CD4-positive, CD25-positive, alpha-beta regulatory T cell (primary cell): ENCODE results near the gene GLG1. TPM values are rescaled to one million over a fixed set of nuclear protein-coding genes. Genes with fewer than 3 reads are reported as not detected.
"Not testable (repeated sequence)": the region's sequence is repeated elsewhere in the genome, so short reads cannot be mapped to it uniquely, and the experiment has no call there.

Experiments
- ATAC-seq, 2 donors: fragments of 150-1000 bp; cut with Tn5 transposase; one replicate each; pipeline ENCODE4 v1.10.0; 2021; ENCODE audit warnings: low read depth in 2 of 2, moderate number of reproducible peaks in 2 of 2, moderate library complexity in 1 of 2
- DNase-seq, 3 donors: peaks; one replicate each; pipeline versions ENCODE4 v3.0.0 to v3.0.0-alpha.2; 2012 to 2022; ENCODE audit warnings: mixed read lengths in 1 of 3
- H3K27ac ChIP-seq: one replicate; pipeline ENCODE4 v1.7.0; 2013; ENCODE audit warnings: mild to moderate bottlenecking, low read length; ENCODE audit not compliant: insufficient read depth, poor library complexity, severe bottlenecking
- H3K27me3 ChIP-seq: one replicate; pipeline ENCODE4 v1.7.0; 2013; ENCODE audit warnings: low read length; ENCODE audit not compliant: control insufficient read depth, insufficient read depth
- H3K36me3 ChIP-seq: one replicate; pipeline ENCODE4 v1.7.0; 2013; ENCODE audit warnings: mild to moderate bottlenecking, low read length, moderate library complexity; ENCODE audit not compliant: control insufficient read depth, insufficient read depth
- H3K4me1 ChIP-seq: 2 replicates; pipeline ENCODE4 v1.7.0; 2013; ENCODE audit warnings: mild to moderate bottlenecking, low read length; ENCODE audit not compliant: insufficient read depth, control insufficient read depth, poor library complexity, severe bottlenecking
- H3K4me3 ChIP-seq: one replicate; pipeline ENCODE4 v1.7.0; 2013; ENCODE audit warnings: low read depth, mild to moderate bottlenecking, low read length, moderate library complexity
- H3K9me3 ChIP-seq, 2 experiments: 1 replicate in 1 of 2; 2 replicates in 1 of 2; pipeline ENCODE4 v1.7.0; 2013; ENCODE audit warnings: low read length in 2 of 2, mild to moderate bottlenecking in 1 of 2, moderate library complexity in 1 of 2; ENCODE audit not compliant: control insufficient read depth in 2 of 2
- H3K27ac Mint-ChIP-seq, 3 donors: one replicate each; pipeline ENCODE4 v1.8.0; 2020 to 2022; ENCODE audit warnings: mild to moderate bottlenecking in 3 of 3, mixed read lengths in 3 of 3, moderate library complexity in 2 of 3
- H3K27me3 Mint-ChIP-seq: one replicate; pipeline ENCODE4 v1.8.0; 2022; ENCODE audit warnings: mild to moderate bottlenecking, mixed read lengths
- H3K36me3 Mint-ChIP-seq: one replicate; pipeline ENCODE4 v1.8.0; 2020; ENCODE audit warnings: mixed read lengths
- H3K4me1 Mint-ChIP-seq, 4 donors: one replicate each; pipeline ENCODE4 v1.8.0; 2020 to 2022; ENCODE audit warnings: mixed read lengths in 4 of 4, mild to moderate bottlenecking in 1 of 4
- H3K4me3 Mint-ChIP-seq, 4 donors: one replicate each; pipeline ENCODE4 v1.8.0; 2020 to 2022; ENCODE audit warnings: mild to moderate bottlenecking in 4 of 4, mixed read lengths in 4 of 4, moderate library complexity in 3 of 4
- H3K9me3 Mint-ChIP-seq, 7 donors: one replicate each; pipeline ENCODE4 v1.8.0; 2020 to 2022; ENCODE audit warnings: mixed read lengths in 7 of 7, mild to moderate bottlenecking in 3 of 7, moderate library complexity in 2 of 7
- polyA plus RNA-seq, 4 donors: library from polyadenylated mRNA; unstranded; fragments of 300-500 nt; fragmentation: Illumina TruSeq; gene quantifications; one replicate each; pipeline ENCODE4 v1.2.3, GENCODE V29; 2021
- total RNA-seq: library from RNA; stranded (reverse); gene quantifications from one replicate; pipeline ENCODE4 v1.2.3, GENCODE V29; 2022

The GLG1 gene
- total and polyA plus RNA-seq, 5 donors from 2014 or later: 147 to 202 (median 153) TPM

DNA sequence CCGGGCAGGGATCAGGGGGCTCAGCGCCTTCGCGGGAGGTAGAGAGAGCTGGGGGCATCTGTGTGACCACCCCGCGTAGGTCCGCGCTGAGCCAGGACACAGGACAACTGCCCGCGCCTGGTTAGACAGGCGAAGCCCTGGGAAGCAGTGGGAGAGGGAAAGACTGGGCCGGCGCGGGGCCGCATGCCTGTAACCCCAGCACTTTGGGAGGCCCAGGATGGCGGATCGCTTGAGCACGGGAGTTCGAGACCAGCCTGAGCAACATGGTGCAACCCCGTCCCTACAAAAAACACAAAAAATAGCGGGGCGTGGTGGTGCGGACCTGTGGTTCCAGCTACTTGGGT, 199.6 kb downstream of the GLG1 start:
- not testable (repeated sequence) for H3K36me3 Mint-ChIP-seq, H3K9me3 ChIP-seq, H3K4me3 ChIP-seq, H3K27ac Mint-ChIP-seq, H3K4me1 Mint-ChIP-seq, H3K27me3 Mint-ChIP-seq, H3K4me1 ChIP-seq, H3K4me3 Mint-ChIP-seq, H3K27me3 ChIP-seq, H3K36me3 ChIP-seq, H3K27ac ChIP-seq, ATAC-seq, H3K9me3 Mint-ChIP-seq, DNase-seq

DNA sequence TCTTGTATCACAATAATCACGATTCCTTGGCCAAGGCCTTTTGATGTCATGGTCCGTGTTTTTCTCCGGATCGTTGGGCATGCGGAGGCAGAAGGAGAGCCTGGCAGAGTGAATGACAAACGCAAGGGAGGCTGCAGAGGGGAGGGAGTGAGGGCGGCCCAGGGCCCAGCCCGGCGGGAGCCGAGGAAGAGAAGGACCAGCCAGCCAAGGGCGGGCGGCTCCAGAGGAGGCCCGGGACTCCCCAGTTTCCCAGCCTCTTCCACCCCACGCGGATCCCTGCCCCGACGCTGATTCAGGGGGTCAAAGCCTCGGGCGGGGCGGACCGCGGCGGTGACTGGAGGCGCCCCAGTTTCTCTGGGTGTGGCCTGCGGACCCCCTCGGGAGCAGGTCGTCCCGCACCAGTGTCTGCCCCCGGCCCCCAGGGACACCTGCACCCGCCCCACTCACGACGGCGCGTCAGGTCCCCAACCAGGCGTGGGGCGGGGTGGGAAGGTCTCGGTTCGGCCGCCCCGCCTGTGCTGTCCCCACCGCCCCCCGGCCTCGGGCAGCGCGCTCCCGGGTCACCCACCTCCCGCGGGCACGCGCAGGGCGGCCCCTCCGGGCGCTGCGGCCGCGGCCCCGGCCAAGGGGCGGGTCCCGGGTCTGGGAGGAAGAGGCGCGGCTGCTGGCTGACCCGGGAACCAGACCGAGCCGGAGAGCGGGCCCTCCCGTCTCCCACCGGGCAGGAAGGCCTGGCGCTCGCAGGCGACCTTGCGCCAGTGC, 200.1 kb downstream of the GLG1 start:
- not testable (repeated sequence) for H3K4me1 Mint-ChIP-seq, H3K27me3 ChIP-seq, H3K27me3 Mint-ChIP-seq, ATAC-seq, H3K27ac ChIP-seq, H3K36me3 ChIP-seq, H3K36me3 Mint-ChIP-seq, H3K4me3 ChIP-seq, H3K4me1 ChIP-seq, H3K9me3 ChIP-seq, H3K9me3 Mint-ChIP-seq, DNase-seq, H3K27ac Mint-ChIP-seq, H3K4me3 Mint-ChIP-seq

DNA sequence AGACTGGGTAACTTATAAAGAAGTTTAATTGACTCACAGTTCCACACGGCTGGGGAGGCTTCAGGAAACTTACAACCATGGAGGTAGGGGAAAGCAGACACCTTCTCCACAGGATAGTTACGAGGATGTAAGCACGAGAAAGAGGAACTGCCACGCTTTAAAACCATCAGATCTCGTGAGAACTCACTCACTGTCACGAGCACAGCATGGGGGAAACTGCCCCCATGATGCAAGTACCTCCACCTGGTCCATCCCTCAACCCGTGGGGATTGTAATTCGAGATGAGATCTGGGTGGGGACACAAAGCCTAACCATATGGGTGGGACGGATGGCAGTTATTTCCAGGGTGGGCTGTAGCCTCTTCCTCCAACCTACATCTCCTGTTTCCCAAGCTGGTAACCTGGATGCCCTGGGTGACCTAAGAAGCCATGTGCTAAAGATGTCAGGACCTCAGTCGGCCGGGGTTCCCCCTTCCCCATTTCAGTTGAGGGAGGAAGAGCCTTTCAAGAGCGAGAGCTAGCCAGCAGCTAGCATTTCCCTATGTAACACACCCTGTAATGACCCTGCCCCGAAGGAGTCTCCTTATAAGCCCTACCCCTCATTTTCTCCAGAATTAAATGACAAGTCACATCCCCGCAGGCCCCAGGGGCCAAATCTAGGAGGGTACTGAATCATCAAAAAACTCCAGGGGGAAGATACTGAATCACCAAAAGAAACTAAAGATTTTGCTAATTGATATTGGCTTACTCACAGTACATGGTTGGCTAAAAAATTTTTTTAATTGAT, 202.6 kb downstream of the GLG1 start:
- not testable (repeated sequence) for H3K4me1 Mint-ChIP-seq, H3K27me3 Mint-ChIP-seq, H3K4me1 ChIP-seq

DNA sequence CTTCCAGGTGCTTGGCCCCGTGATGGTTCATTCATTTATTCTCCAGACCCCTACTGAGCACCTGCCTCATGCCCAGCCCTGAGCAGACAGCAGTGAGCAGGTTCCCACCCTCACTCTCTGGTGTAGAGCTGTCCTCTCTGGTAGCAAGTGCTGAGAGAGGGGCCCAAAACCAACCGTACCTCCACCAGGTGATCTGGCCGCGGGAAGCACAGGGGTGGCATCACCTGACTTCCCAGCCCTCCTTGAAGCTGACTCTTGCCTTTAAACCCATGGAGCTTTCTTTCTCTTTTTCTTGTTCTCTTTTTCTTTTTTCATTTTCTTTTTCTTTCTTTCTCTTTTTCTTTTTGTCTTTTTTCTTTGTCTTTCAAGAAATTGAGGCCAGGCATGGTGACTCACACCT, 206.7 kb downstream of the GLG1 start:
- not testable (repeated sequence) for ATAC-seq, H3K36me3 Mint-ChIP-seq
- peak overlapping the region in 1 of 3 donors; percentile 38 for H3K27ac Mint-ChIP-seq

More for the DNA sequence above, 202.6 kb downstream of the GLG1 start:
- ATAC-seq, H3K27ac Mint-ChIP-seq, DNase-seq, H3K4me3 ChIP-seq, H3K4me3 Mint-ChIP-seq, H3K36me3 ChIP-seq, H3K36me3 Mint-ChIP-seq, H3K9me3 Mint-ChIP-seq, H3K27ac ChIP-seq, H3K9me3 ChIP-seq, H3K27me3 ChIP-seq: not testable (repeated sequence)

DNA sequence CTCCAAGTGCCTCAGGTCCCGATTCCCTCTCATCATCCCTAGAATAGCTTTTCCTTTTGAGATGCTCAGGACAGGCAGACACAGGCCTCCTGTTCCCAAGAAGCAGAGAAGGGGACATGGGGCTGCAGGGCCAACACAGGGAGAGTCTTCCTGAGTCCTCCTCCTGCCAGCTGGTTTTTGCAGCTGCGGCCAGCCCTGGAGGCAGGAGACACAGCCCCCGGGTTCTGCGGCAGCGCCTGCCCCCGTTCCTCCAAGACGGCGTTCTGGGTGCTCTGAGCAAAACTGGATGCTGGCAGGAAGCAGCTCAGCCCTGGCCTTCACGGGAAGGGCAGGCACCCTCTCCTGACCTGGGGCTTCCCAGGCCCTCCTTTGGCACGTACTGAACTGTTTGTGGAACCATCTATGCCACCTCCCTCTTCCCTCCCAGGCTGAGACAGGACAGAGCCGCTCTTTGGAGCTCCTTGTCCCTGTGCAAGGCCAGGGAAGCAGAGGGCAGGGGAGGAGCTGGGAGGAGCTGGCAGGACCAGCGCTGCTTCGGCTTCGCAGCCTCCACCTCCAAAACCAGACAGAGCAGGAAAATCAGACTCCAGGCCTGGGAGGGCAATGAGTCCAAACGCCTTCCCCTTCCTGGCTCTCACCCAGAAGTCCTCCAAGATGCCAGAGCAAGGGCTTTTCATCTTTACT, 208.6 kb downstream of the GLG1 start:
- H3K4me3 ChIP-seq, H3K36me3 ChIP-seq, H3K27me3 Mint-ChIP-seq, ATAC-seq, H3K4me1 Mint-ChIP-seq, H3K36me3 Mint-ChIP-seq, H3K27ac ChIP-seq, H3K27ac Mint-ChIP-seq, H3K27me3 ChIP-seq, H3K9me3 ChIP-seq, H3K9me3 Mint-ChIP-seq, H3K4me3 Mint-ChIP-seq, DNase-seq, H3K4me1 ChIP-seq: not testable (repeated sequence)

More for the DNA sequence above, 206.7 kb downstream of the GLG1 start:
- not testable (repeated sequence) for H3K4me3 Mint-ChIP-seq, H3K9me3 Mint-ChIP-seq, H3K36me3 ChIP-seq, H3K27ac ChIP-seq, H3K4me1 ChIP-seq, H3K4me1 Mint-ChIP-seq, H3K27me3 ChIP-seq, H3K27me3 Mint-ChIP-seq, H3K9me3 ChIP-seq, DNase-seq, H3K4me3 ChIP-seq

Other genes with a start within 250 kb of the GLG1 start
- 6.3 TPM for gene NPIPB15, start 230.8 kb downstream of the GLG1 start, total RNA-seq
- under 1 TPM in 1 of 4 donors, not detected in 3; 0.24 TPM for gene NPIPB15, start 230.8 kb downstream of the GLG1 start, polyA plus RNA-seq
- gene CLEC18B, start 185.6 kb downstream of the GLG1 start, total RNA-seq: 0.91 TPM
- gene CLEC18B, start 185.6 kb downstream of the GLG1 start, polyA plus RNA-seq: not detected
- gene RFWD3, start 59.8 kb upstream of the GLG1 start, total RNA-seq: 48.5 TPM
- gene RFWD3, start 59.8 kb upstream of the GLG1 start, polyA plus RNA-seq: 10 to 100 TPM; 17.8 to 29.5 (median 21.6) TPM
- gene MLKL, start 93.7 kb upstream of the GLG1 start, total RNA-seq: 50.0 TPM
- 10 to 100 TPM; 15.6 to 21.3 (median 20.8) TPM for gene MLKL, start 93.7 kb upstream of the GLG1 start, polyA plus RNA-seq
- gene FA2H, start 167.7 kb upstream of the GLG1 start, total RNA-seq: 1.8 TPM
- not detected for gene FA2H, start 167.7 kb upstream of the GLG1 start, polyA plus RNA-seq